Glutamatergic neuron (in vitro differentiated cells): ENCODE data around the gene ACVRL1. TPM values are rescaled to one million over a fixed set of nuclear protein-coding genes. Genes with fewer than 3 reads are reported as not detected.

Source experiments
- DNase-seq: peaks from one replicate; pipeline ENCODE4 v3.0.0; 2022
- H3K27ac Mint-ChIP-seq: one replicate; pipeline ENCODE4 v1.8.0; 2020; ENCODE audit warnings: mild to moderate bottlenecking, mixed read lengths, inconsistent platforms; ENCODE audit not compliant: unreplicated experiment
- H3K27me3 Mint-ChIP-seq: one replicate; pipeline ENCODE4 v1.8.0; 2020; ENCODE audit warnings: mild to moderate bottlenecking, moderate library complexity, mixed read lengths, inconsistent platforms; ENCODE audit not compliant: unreplicated experiment
- H3K36me3 Mint-ChIP-seq: one replicate; pipeline ENCODE4 v1.8.0; 2020; ENCODE audit warnings: mild to moderate bottlenecking, mixed read lengths, inconsistent platforms; ENCODE audit not compliant: unreplicated experiment
- H3K4me1 Mint-ChIP-seq: one replicate; pipeline ENCODE4 v1.8.0; 2020; ENCODE audit warnings: mild to moderate bottlenecking, low read depth, mixed read lengths, inconsistent platforms; ENCODE audit not compliant: unreplicated experiment
- H3K4me3 Mint-ChIP-seq: one replicate; pipeline ENCODE4 v1.8.0; 2020; ENCODE audit warnings: mild to moderate bottlenecking, mixed read lengths, inconsistent platforms; ENCODE audit not compliant: unreplicated experiment
- H3K9me3 Mint-ChIP-seq: one replicate; pipeline ENCODE4 v1.8.0; 2020; ENCODE audit warnings: mild to moderate bottlenecking, moderate library complexity, mixed read lengths, inconsistent platforms; ENCODE audit not compliant: unreplicated experiment
- CTCF ChIP-seq: fragments of 200-600 bp; sonication (generic); IDR thresholded peaks from one replicate; pipeline ENCODE4 v1.5.0; 2021; ENCODE audit not compliant: partially characterized antibody, unreplicated experiment
- total RNA-seq: library from RNA; stranded (reverse); fragmentation: NEBNext Ultra II Directional; extraction: Animal tissue kit (Norgen Biotek cat#: 25700); gene quantifications from one replicate; pipeline ENCODE4 v1.2.1, GENCODE V29; 2021; ENCODE audit not compliant: unreplicated experiment

ACVRL1 gene
- total RNA-seq, 1 donor from 2014 or later = 0.39 TPM

GRCh38 chr12:51869931-51870330 lies 37.4 kb upstream of the ACVRL1 start:
- DNase-seq = no peak
- no peak for TF ChIP-seq CTCF
- Mint-ChIP-seq H3K27ac (peak overlapping the region; percentile 82), H3K4me1 (peaks cover 64% of the 10 kb centered on the region), H3K27me3 (peaks cover 24% of the 10 kb centered on the region), H3K4me3 (peak overlapping the region; percentile 63), H3K36me3 (no peaks in the 10 kb centered on the region), H3K9me3 (peaks cover 14% of the 10 kb centered on the region)

GRCh38 chr12:51870504-51870903 lies 36.8 kb upstream of the ACVRL1 start:
- Mint-ChIP-seq H3K4me1 (peaks cover 62% of the 10 kb centered on the region), H3K36me3 (no peaks in the 10 kb centered on the region), H3K9me3 (peaks cover 15% of the 10 kb centered on the region), H3K27ac (peak overlapping the region; percentile 82), H3K4me3 (peak overlapping the region; percentile 63), H3K27me3 (peaks cover 24% of the 10 kb centered on the region)
- no peak for DNase-seq
- no peak for TF ChIP-seq CTCF

GRCh38 chr12:51871126-51871525 lies 36.2 kb upstream of the ACVRL1 start:
- no peak for DNase-seq
- Mint-ChIP-seq H3K27ac (peak overlapping the region; percentile 25), H3K27me3 (peaks cover 23% of the 10 kb centered on the region), H3K9me3 (peaks cover 15% of the 10 kb centered on the region), H3K4me1 (peaks cover 58% of the 10 kb centered on the region), H3K4me3 (peak overlapping the region; percentile 45), H3K36me3 (no peaks in the 10 kb centered on the region)
- no peak for TF ChIP-seq CTCF

- peaks cover 55% of the 10 kb centered on the region for H3K4me1 Mint-ChIP-seq
- peaks cover 22% of the 10 kb centered on the region for H3K27me3 Mint-ChIP-seq
- peaks cover 15% of the 10 kb centered on the region for H3K9me3 Mint-ChIP-seq
- DNase-seq = peak; percentile 31
- H3K4me3 Mint-ChIP-seq = peak overlapping the region; percentile 46
- no peaks in the 10 kb centered on the region for H3K36me3 Mint-ChIP-seq
- TF ChIP-seq CTCF = no peak
- peak overlapping the region; percentile 91 for H3K27ac Mint-ChIP-seq
Measured at GRCh38 chr12:51871918-51872688, 35.2 kb upstream of the ACVRL1 start.

- no peak for TF ChIP-seq CTCF
- DNase-seq = no peak
- peak overlapping the region; percentile 91 for H3K27ac Mint-ChIP-seq
- H3K9me3 Mint-ChIP-seq = peaks cover 13% of the 10 kb centered on the region
- peaks cover 50% of the 10 kb centered on the region for H3K4me1 Mint-ChIP-seq
- peaks cover 21% of the 10 kb centered on the region for H3K27me3 Mint-ChIP-seq
- no peaks in the 10 kb centered on the region for H3K36me3 Mint-ChIP-seq
- no peak overlapping the region for H3K4me3 Mint-ChIP-seq
Measured at GRCh38 chr12:51872689-51872981, 34.7 kb upstream of the ACVRL1 start.
